OCI-LY3 (cell line): ENCODE measurements around the gene NEK8.

Experiments
- H2AFZ ChIP-seq: fragments of 200-600, 300-600 bp; shearing (Covaris generic); 2 replicates; pipeline ENCODE4 v1.6.0; 2014; ENCODE audit warnings: antibody characterized with exemption, low read depth, low read length
- H3K27ac ChIP-seq: fragments of 200-600, 300-600 bp; sonication (generic); 2 replicates; pipeline ENCODE4 v1.5.1; 2014; ENCODE audit warnings: mild to moderate bottlenecking, low read length, moderate library complexity, mixed read lengths
- H3K27me3 ChIP-seq: fragments of 200-600, 300-600 bp; sonication (generic); 2 replicates; pipeline ENCODE4 v1.6.1; 2014; ENCODE audit warnings: low read depth, low read length, mixed read lengths
- H3K36me3 ChIP-seq: fragments of 200-600, 300-600 bp; sonication (generic); replicated peaks from 2 replicates; pipeline ENCODE3; 2014; ENCODE audit warnings: low read depth, low read length, mixed read lengths
- H3K4me1 ChIP-seq: fragments of 300-600, 200-600 bp; sonication (generic); 2 replicates; pipeline ENCODE4 v1.6.1; 2014; ENCODE audit warnings: low read length, mixed read lengths
- H3K4me2 ChIP-seq: fragments of 200-600, 300-600 bp; sonication (generic); 2 replicates; pipeline ENCODE4 v1.6.1; 2014; ENCODE audit warnings: low read length, mixed read lengths
- H3K4me3 ChIP-seq: fragments of 300-600, 200-600 bp; sonication (generic); 2 replicates; pipeline ENCODE4 v1.5.1; 2014; ENCODE audit warnings: antibody characterized with exemption, mild to moderate bottlenecking, low read length, moderate library complexity
- H3K79me2 ChIP-seq: fragments of 300-600, 200-600 bp; shearing (Covaris generic); 2 replicates; pipeline ENCODE4 v1.6.1; 2014; ENCODE audit warnings: mild to moderate bottlenecking, low read length, mixed read lengths
- H3K9ac ChIP-seq: fragments of 300-600, 200-600 bp; shearing (Covaris generic); 2 replicates; pipeline ENCODE4 v1.6.0; 2014; ENCODE audit warnings: mild to moderate bottlenecking, low read length, moderate library complexity
- H3K9me3 ChIP-seq: fragments of 200-600, 300-600 bp; shearing (Covaris generic); 2 replicates; pipeline ENCODE4 v1.6.1; 2014; ENCODE audit warnings: low read length, mixed read lengths; ENCODE audit not compliant: insufficient read depth
- H4K20me1 ChIP-seq: fragments of 200-600, 300-600 bp; sonication (generic); 2 replicates; pipeline ENCODE4 v1.6.1; 2016; ENCODE audit warnings: low read length, mixed read lengths; ENCODE audit not compliant: insufficient read depth
- EZH2phosphoT487 ChIP-seq: fragments of 200-600 bp; shearing (Covaris generic); IDR thresholded peaks from 2 replicates; pipeline ENCODE4 v1.6.1; 2018; ENCODE audit warnings: antibody characterized with exemption, mixed run types, low read depth
- TF ChIP-seq, protein P1 (sequence below): fragments of 200-600, 300-600 bp; sonication (generic); IDR thresholded peaks from 2 replicates; pipeline ENCODE4 v1.5.1; 2014; ENCODE audit warnings: antibody characterized with exemption, low read length, low read depth

The NEK8 gene

DNA sequence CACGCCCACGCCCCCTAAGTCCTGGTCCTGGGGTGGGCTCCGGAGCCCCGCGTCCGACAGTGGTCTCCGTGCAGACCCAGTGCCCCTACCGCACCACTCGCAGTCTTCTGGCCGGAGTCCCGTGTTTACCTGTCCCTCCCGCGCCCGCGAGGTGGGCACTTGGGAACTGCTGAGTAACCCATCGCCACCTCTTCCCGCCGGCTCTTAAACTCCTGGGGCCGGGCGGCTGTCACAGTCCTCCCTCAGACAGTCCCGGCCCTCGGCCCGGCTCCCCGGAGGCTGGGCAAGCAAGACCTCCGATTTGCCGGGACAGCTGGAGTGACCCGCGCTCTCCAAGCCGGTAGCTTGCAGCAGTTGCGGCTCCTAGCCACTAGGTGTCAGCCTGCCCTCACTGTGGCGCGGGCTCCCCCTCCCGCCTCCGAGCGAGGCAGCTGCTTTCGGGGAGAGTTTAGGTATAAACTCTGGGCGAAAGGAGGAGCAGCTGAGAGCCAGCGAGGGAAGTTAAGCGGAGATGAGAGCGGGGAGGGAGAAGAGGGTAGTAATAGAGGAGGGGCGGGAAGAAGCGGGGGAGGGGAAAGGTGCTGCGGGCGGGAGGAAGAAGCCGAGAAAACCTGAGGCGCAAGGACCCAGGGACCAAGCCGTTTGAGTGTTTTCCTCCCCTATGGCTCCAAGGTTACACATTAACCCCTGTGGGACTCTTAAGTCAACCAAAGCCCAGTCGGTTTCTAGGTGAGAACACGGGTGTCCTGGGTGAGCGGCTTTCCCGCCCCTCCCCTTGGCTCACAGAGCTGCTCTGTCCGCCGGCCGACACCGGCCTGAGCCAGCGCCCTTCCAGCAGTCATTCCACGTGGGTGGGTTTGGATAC lies 1.7 kb upstream of the NEK8 start:
- Histone ChIP-seq H3K9ac (peak overlapping the region; percentile 100), H3K27ac (peak overlapping the region; percentile 100), H3K4me2 (peak overlapping the region; percentile 93), H3K27me3 (no peaks in the 10 kb centered on the region), H3K36me3 (peaks cover 28% of the 10 kb centered on the region), H3K4me1 (peaks cover 54% of the 10 kb centered on the region), H4K20me1 (peaks cover 27% of the 10 kb centered on the region), H3K79me2 (peaks cover 44% of the 10 kb centered on the region), H3K9me3 (no peaks in the 10 kb centered on the region), H3K4me3 (peak overlapping the region; percentile 93), H2AFZ (no peak overlapping the region)
- TF ChIP-seq EZH2phosphoT487: no peak
- TF ChIP-seq, protein P1, sequence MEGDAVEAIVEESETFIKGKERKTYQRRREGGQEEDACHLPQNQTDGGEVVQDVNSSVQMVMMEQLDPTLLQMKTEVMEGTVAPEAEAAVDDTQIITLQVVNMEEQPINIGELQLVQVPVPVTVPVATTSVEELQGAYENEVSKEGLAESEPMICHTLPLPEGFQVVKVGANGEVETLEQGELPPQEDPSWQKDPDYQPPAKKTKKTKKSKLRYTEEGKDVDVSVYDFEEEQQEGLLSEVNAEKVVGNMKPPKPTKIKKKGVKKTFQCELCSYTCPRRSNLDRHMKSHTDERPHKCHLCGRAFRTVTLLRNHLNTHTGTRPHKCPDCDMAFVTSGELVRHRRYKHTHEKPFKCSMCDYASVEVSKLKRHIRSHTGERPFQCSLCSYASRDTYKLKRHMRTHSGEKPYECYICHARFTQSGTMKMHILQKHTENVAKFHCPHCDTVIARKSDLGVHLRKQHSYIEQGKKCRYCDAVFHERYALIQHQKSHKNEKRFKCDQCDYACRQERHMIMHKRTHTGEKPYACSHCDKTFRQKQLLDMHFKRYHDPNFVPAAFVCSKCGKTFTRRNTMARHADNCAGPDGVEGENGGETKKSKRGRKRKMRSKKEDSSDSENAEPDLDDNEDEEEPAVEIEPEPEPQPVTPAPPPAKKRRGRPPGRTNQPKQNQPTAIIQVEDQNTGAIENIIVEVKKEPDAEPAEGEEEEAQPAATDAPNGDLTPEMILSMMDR: peak; percentile 96

DNA sequence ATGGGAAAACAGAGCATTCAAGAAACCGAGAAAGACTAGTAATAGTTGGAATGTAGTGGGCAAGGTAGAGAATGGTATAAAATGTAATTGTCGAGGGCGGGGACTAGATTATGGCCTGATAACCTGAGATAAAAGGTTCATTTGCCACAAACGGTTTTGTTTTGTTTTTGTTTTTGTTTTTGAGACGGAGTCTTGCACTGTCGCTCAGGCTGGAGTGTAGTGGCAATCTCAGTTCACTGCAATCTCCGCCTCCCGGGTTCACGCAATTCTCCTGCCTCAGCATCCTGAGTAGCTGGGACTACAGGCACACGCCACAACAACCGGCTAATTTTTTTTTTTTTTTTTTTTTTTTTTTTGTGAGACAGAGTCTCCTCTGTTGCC lies 1.4 kb downstream of the NEK8 start:
- Histone ChIP-seq H3K79me2 (peaks cover 14% of the 10 kb centered on the region), H3K27ac (peak overlapping the region; percentile 100), H3K27me3 (no peaks in the 10 kb centered on the region), H4K20me1 (no peaks in the 10 kb centered on the region; the same call in 1 of the 2 replicates), H3K9me3 (no peaks in the 10 kb centered on the region), H3K4me2 (no peak overlapping the region), H3K9ac (no peak overlapping the region), H3K4me3 (no peak overlapping the region; the same call in 1 of the 2 replicates), H3K36me3 (peaks cover 16% of the 10 kb centered on the region), H2AFZ (no peak overlapping the region), H3K4me1 (peaks cover 49% of the 10 kb centered on the region)
- no peak for TF ChIP-seq EZH2phosphoT487
- TF ChIP-seq, protein P1: no peak

DNA sequence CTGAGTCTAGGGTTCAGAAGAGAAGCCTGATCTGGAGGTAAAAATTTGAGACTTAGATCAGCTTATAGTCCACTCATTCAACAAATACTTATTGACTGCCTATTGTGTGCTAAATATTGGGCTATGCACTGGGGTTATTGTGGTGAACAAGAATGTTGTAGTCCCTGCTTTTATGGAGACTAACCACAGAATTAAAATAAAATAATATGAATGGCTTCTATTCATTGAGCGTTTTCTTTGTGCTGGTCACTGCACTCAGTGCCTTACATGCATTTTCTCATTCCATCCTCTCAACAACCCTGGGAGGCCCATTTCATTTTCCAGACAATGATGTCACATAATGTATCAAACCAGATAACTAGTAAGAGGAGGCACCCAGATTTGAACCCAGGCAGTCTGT lies 4.8 kb downstream of the NEK8 start:
- Histone ChIP-seq H3K27ac (peak overlapping the region; percentile 11; the same call in 1 of the 2 replicates), H3K36me3 (peaks cover 24% of the 10 kb centered on the region), H4K20me1 (no peaks in the 10 kb centered on the region), H3K4me3 (no peak overlapping the region), H3K9ac (no peak overlapping the region), H3K4me1 (peaks cover 54% of the 10 kb centered on the region), H3K27me3 (no peaks in the 10 kb centered on the region), H2AFZ (no peak overlapping the region), H3K4me2 (no peak overlapping the region), H3K9me3 (no peaks in the 10 kb centered on the region), H3K79me2 (peaks cover 12% of the 10 kb centered on the region)
- TF ChIP-seq, protein P1: no peak
- TF ChIP-seq EZH2phosphoT487: no peak

DNA sequence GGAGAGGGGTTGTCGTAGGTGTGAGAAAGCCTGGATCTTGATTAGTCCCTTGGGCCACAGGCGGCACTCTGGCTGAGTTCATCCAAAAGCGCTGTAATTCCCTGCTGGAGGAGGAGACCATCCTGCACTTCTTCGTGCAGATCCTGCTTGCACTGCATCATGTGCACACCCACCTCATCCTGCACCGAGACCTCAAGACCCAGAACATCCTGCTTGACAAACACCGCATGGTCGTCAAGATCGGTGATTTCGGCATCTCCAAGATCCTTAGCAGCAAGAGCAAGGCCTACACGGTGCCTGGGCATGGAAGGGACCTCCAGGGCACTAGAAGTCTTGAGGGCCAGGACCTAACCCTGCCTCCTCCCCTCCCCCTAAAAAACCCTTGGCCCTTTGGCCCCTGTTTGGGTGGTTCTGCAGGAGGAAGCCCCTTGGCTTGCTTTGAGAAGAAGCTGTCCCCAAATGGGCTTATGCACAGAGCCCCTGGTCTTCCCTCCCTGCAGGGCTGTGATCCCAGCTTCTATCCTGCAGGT lies 6.2 kb downstream of the NEK8 start:
- Histone ChIP-seq H3K4me1 (peaks cover 58% of the 10 kb centered on the region), H3K9me3 (no peaks in the 10 kb centered on the region), H3K4me3 (no peak overlapping the region), H3K4me2 (no peak overlapping the region), H2AFZ (no peak overlapping the region), H3K27me3 (no peaks in the 10 kb centered on the region), H4K20me1 (no peaks in the 10 kb centered on the region), H3K36me3 (peaks cover 30% of the 10 kb centered on the region), H3K27ac (peak overlapping the region; percentile 28; the same call in 1 of the 2 replicates), H3K79me2 (peaks cover 13% of the 10 kb centered on the region), H3K9ac (no peak overlapping the region)
- TF ChIP-seq, protein P1: no peak
- no peak for TF ChIP-seq EZH2phosphoT487
